Measurements from ENCODE around the gene CAPN12. TPM values are rescaled to one million over a fixed set of nuclear protein-coding genes. Genes with fewer than 3 reads are reported as not detected.

Gene CAPN12
- total RNA-seq, 1 donor from 2014 or later: 0.22 TPM

DNA sequence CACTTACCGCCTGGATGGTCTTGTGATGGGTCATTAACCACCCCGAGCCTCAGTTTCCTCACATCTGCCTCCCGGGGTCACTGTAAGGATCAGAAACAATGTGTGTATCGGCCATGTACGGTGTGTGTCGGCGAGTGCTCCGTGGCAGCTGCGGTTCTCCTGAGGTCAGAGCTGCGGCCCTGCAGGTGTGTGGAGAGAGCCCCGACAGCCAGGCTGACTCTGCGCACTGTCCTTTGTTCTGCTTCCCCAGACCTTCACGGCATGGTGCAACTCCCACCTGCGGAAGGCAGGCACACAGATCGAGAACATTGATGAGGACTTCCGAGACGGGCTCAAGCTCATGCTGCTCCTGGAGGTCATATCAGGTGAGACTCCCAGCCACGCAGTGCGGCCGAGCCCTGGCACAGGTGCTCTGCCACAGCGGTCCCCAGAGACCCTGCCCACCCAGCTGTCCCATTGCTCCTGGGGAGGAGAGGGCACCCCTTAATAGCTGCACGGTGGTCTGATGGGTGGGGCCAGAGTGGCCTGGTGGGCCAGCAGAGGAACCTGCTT, 43.8 kb downstream of the CAPN12 start:
- H3K27me3 ChIP-seq (ENCODE audit: low read depth): no peaks in the 10 kb centered on the region
- TF ChIP-seq, protein P1, sequence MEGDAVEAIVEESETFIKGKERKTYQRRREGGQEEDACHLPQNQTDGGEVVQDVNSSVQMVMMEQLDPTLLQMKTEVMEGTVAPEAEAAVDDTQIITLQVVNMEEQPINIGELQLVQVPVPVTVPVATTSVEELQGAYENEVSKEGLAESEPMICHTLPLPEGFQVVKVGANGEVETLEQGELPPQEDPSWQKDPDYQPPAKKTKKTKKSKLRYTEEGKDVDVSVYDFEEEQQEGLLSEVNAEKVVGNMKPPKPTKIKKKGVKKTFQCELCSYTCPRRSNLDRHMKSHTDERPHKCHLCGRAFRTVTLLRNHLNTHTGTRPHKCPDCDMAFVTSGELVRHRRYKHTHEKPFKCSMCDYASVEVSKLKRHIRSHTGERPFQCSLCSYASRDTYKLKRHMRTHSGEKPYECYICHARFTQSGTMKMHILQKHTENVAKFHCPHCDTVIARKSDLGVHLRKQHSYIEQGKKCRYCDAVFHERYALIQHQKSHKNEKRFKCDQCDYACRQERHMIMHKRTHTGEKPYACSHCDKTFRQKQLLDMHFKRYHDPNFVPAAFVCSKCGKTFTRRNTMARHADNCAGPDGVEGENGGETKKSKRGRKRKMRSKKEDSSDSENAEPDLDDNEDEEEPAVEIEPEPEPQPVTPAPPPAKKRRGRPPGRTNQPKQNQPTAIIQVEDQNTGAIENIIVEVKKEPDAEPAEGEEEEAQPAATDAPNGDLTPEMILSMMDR (IDR thresholded peaks at IDR 0.05; ENCODE audit: borderline replicate concordance): no peak
- intact Hi-C loops (cut with micrococcal nuclease): loop anchor here (10.0 kb wide), 1 partner anchor 46 kb away; no protein-coding TSS in a partner anchor
- H3K27ac ChIP-seq (replicated peaks): peak overlapping the region; percentile 91
- DNase-seq: no peak
- H3K4me1 ChIP-seq: peaks cover 97% of the 10 kb centered on the region
- no peak overlapping the region for H3K4me3 ChIP-seq
- H3K36me3 ChIP-seq: peaks cover 60% of the 10 kb centered on the region
- H3K9me3 ChIP-seq (replicated peaks): no peaks in the 10 kb centered on the region

DNA sequence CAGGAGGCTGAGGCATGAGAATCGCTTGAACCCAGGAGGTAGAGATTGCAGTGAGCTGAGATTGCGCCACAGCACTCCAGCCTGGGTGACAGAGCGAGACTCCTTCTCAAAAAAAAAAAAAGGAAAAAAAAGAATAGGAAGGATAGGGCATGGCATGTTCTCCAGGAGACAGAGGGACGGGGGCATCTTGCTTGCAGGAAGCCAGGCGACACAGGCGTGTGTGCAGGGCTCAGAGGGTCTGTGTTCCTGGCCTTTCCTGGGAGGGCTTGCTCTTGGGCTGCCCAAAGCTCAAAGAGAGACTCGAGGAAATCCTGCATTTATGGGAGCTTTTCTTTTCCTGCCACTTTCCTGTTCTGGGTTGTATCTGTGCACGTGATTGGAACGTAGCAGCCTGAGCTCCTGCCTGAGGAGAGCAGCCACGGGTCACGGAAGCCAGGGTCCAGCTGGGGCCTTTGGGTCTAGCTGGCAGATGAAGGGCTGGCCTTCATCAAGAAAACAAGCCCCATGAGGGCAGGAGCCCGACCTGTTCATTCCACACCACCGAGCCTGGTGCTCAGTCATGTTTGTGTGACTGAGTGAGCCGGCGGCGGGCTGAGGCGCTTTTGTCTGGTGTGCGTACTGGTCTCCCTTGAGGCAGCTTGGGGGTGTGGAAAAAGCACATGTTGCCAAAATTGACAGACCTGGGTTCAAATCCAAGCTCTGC, 44.5 kb downstream of the CAPN12 start:
- H3K27ac ChIP-seq (replicated peaks): peak overlapping the region; percentile 91
- H3K4me1 ChIP-seq: peaks cover 97% of the 10 kb centered on the region
- intact Hi-C loops (cut with micrococcal nuclease): loop anchor here (10.0 kb wide), 1 partner anchor 45 kb away; no protein-coding TSS in a partner anchor
- no peak for DNase-seq
- TF ChIP-seq, protein P1 (IDR thresholded peaks at IDR 0.05; ENCODE audit: borderline replicate concordance): no peak
- H3K27me3 ChIP-seq (ENCODE audit: low read depth): no peaks in the 10 kb centered on the region
- no peak overlapping the region for H3K4me3 ChIP-seq
- peaks cover 53% of the 10 kb centered on the region for H3K36me3 ChIP-seq
- no peaks in the 10 kb centered on the region for H3K9me3 ChIP-seq (replicated peaks)

DNA sequence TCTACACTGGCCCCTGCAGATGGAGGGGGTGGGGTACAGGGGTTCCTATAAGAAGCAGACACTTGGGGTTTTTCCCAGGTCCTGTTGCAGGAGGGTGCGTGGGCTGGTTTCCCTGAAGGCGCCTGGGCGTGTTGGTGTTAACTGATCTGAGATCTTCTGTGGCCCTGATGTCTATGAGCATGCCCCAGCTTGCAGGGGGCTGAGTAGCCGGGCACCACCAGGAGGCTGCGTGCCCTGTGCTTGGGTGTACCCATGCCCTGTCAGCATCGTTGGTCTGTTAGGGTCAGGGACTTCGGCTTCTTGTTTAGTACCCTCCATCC, 45.3 kb downstream of the CAPN12 start:
- Histone ChIP-seq H3K27ac (replicated peaks) (peak overlapping the region; percentile 91), H3K4me3 (no peak overlapping the region), H3K27me3 (ENCODE audit: low read depth) (no peaks in the 10 kb centered on the region), H3K4me1 (peaks cover 97% of the 10 kb centered on the region), H3K9me3 (replicated peaks) (no peaks in the 10 kb centered on the region), H3K36me3 (peaks cover 45% of the 10 kb centered on the region)
- no peak for DNase-seq
- intact Hi-C loops (cut with micrococcal nuclease): no loop called here
- TF ChIP-seq, protein P1 (IDR thresholded peaks at IDR 0.05; ENCODE audit: borderline replicate concordance): no peak

DNA sequence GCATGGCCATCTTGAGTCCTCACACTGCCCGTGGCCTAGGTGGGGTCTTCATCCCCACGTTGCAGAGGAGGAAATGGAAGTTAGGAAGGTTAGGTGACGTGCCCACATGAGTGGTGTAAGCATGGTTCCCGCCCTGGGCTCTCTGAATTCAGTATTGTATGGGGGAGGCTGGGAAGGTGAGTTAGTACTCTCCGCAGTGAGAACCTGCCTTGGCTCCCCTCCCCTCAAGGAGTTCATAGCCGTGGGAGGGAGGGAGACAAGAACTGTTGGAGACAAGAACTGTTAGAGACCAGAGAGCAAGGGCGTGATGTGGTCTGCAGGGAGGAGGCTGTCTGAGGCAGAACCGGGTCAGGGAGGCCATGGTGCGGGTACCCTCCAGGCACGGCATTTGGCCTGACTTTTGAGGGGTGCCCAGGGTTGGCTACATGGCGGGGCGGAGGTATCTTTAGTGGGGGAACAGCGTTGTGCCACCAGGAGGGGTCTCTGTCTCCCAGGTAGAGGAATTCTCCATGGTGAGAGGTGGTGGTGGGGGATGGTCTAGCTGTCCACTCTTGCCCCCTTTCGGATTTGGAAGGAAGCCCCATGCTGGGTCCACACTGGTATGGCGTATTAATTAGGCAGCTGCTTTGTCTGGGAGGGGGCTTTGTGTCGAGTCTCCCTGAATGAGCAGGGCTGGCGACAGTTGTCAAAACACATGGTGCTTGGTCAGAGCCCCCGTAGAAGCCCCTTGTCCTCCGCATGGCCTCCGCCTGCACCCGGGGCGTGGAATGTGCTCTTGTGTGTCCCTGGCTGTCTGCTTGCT, 45.8 kb downstream of the CAPN12 start:
- Histone ChIP-seq H3K36me3 (peaks cover 40% of the 10 kb centered on the region), H3K27me3 (ENCODE audit: low read depth) (no peaks in the 10 kb centered on the region), H3K27ac (replicated peaks) (peak overlapping the region; percentile 91), H3K9me3 (replicated peaks) (no peaks in the 10 kb centered on the region), H3K4me1 (peaks cover 97% of the 10 kb centered on the region), H3K4me3 (no peak overlapping the region)
- DNase-seq: no peak
- intact Hi-C loops (cut with micrococcal nuclease): no loop called here
- TF ChIP-seq, protein P1 (IDR thresholded peaks at IDR 0.05; ENCODE audit: borderline replicate concordance): no peak

DNA sequence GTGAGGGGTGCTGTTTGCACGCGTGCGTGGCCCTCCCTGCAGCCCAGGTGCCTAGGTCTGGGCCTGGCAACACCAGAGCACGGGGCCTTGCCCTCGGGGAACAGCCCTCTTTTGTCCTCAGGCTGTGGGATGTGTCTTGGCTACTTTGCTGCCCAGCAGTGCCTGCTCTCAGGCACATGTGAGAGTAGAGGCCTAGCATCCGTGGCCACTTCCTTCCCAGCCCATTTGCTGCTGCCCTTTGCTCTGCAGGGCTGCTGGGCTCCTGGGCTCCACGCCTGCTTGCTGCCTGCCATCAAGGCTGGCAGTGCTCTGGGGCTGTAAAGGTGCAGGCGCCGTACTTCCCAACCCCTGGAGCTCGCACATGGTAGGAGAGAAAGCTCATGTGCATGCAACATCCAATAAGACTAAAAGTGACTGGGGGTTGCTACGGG, 46.6 kb downstream of the CAPN12 start:
- peak overlapping the region; percentile 91 for H3K27ac ChIP-seq (replicated peaks)
- intact Hi-C loops (cut with micrococcal nuclease): no loop called here
- peaks cover 33% of the 10 kb centered on the region for H3K36me3 ChIP-seq

More for the DNA sequence above, 46.6 kb downstream of the CAPN12 start:
- DNase-seq: no peak
- H3K9me3 ChIP-seq (replicated peaks): no peaks in the 10 kb centered on the region
- H3K4me1 ChIP-seq: peaks cover 100% of the 10 kb centered on the region
- H3K4me3 ChIP-seq: no peak overlapping the region
- TF ChIP-seq, protein P1 (IDR thresholded peaks at IDR 0.05; ENCODE audit: borderline replicate concordance): no peak
- no peaks in the 10 kb centered on the region for H3K27me3 ChIP-seq (ENCODE audit: low read depth)

Data from left ventricle myocardium inferior (tissue), 1 donor.